Embryonic facial prominence (tissue), 1 donor: ENCODE data around the gene RASD1.

Source experiments
- DNase-seq: peaks from one replicate; pipeline ENCODE4 v3.0.0-alpha.2; 2016; ENCODE audit errors: extremely low spot score

RASD1 gene, protein sequence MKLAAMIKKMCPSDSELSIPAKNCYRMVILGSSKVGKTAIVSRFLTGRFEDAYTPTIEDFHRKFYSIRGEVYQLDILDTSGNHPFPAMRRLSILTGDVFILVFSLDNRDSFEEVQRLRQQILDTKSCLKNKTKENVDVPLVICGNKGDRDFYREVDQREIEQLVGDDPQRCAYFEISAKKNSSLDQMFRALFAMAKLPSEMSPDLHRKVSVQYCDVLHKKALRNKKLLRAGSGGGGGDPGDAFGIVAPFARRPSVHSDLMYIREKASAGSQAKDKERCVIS

DNA sequence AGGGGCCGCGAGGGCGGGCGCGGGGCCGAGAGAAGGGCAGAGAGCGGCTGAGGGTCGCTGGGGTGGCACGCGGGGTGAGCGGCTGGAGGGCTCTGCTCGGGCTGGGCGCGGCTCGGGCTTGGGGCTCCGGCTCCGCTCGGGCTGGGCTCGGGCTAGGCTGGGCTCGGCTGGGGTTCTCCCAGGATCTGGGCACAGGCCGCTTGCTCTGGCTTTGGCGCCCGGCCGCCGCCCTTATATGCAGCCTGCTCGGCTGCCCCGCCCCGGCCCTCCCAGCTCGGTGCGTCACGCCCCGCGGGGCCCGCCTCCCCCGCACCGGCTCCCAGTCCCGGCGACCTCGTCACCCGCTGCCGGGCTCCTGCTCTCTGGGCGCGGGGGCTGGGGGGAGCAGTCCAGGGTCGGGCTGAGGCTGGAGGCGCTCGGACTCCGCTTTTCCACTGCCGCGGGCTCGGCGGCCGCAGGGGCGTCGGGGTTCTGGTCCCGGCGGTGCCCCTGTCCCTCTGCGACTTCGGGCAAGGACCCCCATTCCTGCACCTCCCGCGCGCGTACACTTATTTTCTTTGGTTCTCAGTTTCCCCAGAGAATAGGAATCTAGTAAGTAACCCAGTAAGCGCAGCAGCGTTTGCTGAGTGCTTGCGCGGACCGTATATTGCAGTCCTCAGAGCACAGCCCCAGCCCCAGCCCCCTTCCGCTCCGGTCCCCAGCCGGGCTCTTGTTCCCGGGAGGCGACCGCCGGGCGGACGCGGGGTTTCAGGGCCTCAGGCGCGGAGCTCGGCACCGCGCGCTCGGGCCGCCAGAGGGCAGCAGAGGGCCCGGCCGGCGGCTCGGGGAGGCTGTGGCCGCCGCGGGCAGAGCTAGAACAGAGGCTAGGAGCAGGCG lies at the start of gene RASD1:
Gene RASD1 (minus strand): TSS at position 207 of the 876 bp plus-strand sequence. CDS start 214 bp downstream, outside the sequence.
- DNase-seq = peak; percentile 56

- DNase-seq = no peak
Observed at GRCh38 chr17:17545984-17546383, 49.8 kb upstream of the RASD1 start.

- DNase-seq = no peak
Observed at GRCh38 chr17:17545031-17545820, 49.0 kb upstream of the RASD1 start.

- no peak for DNase-seq
Observed at GRCh38 chr17:17542906-17543635, 46.9 kb upstream of the RASD1 start.

- DNase-seq = no peak
Observed at GRCh38 chr17:17541640-17542001, 45.4 kb upstream of the RASD1 start.

- DNase-seq = no peak
Observed at GRCh38 chr17:17540935-17541639, 44.9 kb upstream of the RASD1 start.

DNA sequence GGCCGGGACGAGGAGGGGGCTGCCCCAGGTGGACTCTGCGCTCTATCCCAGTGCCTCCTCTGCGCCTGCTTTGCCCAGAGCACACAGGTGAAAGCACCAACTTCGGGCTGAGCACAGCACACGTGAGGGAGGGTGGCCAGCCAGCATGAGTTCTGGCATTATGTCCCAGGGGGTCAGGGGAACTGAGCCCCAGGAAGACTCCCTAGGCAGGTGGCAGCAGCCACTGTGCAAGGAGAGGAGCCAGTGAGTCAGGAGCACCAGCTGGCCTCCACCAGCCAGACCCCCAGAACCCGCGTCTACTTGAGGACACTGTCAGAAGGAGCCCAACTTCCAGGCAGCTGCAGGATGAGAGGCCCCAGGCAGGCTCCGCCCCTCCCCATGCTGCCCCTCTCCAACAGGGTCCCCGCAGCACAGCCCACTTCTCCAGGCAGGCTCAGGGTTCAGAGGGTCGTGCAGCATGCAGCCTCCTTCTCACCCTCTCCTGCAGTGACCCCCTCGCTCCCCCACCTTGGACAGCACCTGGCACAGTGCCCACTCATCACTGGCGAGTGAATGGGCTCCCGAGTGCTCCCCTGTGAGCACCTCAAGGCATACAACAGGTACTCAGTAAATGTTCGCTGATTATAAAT lies 44.2 kb upstream of the RASD1 start:
- DNase-seq = no peak

DNA sequence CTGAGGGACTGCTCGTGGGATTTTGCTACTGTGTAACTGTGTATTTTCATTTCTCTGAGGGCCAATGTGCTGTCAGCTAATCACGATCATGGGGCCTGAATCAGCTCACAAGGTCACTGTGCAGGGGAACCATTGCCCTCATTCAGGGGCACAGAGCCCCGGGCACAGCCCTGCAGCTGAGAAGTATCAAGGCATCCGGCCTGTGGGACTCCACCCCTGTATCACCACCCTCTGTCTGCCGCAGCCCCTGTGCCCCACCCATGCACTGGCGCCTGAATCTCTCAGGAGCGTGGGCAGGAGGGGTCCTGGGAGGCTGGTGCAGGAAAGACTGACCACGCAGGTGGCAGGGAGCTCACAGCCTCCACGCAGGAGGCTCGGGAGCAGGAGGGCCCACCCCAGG lies 43.4 kb upstream of the RASD1 start:
- no peak for DNase-seq

DNA sequence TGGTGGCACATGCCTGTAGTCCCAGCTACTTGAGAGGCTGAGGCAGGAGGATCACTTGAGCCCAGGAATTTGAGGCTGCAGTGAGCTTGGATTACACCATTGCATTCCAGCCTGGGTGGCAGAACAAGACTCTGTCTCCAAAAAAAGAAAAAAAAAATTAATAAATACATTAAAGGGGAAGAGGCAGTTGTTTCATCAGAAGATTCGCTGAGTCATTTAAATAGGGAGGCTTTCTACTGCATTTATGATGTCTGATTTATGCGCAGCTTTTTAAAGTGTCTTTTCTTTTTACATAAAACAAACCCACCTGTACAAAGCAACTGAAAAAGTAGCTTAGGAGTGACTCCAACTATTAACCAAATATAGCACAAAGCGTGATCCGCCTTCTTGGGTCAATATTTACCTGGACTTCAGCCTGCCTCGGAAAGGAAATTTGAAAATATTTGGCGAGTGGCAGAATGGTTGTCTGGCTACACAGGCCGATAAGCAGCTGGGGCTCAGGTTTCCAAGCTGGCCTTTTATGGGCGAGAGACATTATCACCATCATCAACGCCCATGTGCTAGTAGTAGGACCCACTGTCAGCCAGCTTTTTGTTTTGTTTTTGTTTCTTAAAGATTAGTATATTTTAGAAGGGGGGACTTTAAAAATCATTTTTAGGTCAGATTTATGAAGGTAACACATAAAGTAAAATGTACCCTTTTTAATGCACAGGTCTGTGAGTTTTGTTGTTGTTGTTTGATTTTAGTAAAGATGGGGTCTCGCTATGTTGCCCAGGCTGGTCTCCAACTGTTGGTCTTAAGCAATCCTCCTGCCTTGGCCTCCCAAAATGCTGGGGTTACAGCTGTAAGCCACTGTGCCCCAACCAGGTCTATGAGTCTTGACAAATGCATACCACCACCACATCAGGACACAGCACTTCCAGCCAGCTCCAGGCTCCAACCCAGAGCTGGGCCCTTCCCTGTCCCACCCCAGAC lies 42.5 kb upstream of the RASD1 start:
- DNase-seq = no peak

GRCh38 chr17:17537311-17538099 lies 41.3 kb upstream of the RASD1 start:
- no peak for DNase-seq

GRCh38 chr17:17536702-17537101 lies 40.5 kb upstream of the RASD1 start:
- no peak for DNase-seq

DNA sequence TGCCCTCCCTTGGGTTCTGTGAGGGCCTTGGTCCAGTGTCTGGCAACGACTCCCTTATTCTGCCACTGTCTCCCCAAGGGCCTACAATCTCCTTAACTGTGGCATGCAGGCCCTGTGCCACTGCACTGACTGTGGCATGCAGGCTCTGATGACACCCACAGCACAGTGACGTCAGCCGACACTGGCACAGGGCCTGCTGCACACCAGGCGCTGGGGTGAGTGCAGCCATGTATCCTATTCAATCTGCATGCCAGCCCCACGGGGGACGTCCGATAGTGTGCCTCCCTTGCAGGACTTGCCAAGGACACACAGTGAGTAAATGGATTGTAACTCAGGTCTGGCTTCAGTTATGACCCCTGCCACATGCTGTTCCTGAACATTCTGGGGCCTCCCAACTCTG lies 39.8 kb upstream of the RASD1 start:
- no peak for DNase-seq

GRCh38 chr17:17533901-17534441 lies 37.8 kb upstream of the RASD1 start:
- no peak for DNase-seq

DNA sequence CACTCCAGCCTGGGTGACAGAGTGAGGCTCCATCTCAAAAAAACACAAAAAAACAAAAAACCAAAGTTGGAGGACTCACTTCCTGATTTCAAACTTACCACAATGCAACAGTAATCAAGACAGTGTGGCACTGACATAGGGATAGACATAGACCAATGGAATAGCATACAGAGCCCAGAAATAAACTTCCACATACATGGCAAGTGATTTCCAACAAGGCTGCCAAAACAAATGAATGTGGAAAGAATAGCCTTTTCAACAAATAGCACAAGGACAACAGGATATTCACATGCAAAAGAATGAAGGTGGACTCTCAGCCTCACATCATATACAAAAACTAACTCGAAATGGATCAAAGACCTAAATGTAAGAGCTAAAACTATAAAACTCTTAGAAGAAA lies 36.8 kb upstream of the RASD1 start:
- DNase-seq = no peak

- DNase-seq = no peak
Observed at GRCh38 chr17:17531156-17531555, 35.0 kb upstream of the RASD1 start.

- no peak for DNase-seq
Observed at GRCh38 chr17:17528696-17529652, 32.8 kb upstream of the RASD1 start.

DNA sequence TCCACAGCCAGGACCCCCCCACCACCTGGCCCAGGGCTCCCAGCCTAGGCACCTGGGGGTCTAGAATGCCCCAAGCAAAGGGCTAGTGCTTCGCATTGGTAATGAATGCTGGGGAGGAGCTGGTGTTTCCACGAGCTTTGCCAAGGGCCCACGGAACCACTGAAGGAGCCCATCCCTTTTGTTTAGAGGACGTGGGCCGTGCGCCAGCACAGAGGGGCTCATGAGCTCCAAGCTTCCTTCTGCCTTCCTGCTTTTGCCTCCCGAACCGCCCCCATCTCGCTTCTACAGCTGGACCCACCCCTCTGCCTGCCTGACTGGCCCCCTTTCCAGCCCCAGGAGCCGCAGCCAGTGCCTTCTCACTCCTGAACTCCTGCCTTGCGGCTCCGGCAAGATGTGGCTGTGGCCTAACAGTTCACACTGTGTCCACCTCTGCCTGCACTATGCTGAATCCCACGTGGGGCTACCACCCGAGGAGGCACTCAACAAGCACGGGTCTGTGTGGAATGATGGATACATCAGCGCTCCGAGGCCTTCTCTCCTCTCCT lies 31.8 kb upstream of the RASD1 start:
- DNase-seq = no peak
